Measurements from ENCODE around the gene NRARP.
A peak's percentile ranks its signal among the peaks of the same experiment; 100 is the strongest.

The NRARP gene

DNA sequence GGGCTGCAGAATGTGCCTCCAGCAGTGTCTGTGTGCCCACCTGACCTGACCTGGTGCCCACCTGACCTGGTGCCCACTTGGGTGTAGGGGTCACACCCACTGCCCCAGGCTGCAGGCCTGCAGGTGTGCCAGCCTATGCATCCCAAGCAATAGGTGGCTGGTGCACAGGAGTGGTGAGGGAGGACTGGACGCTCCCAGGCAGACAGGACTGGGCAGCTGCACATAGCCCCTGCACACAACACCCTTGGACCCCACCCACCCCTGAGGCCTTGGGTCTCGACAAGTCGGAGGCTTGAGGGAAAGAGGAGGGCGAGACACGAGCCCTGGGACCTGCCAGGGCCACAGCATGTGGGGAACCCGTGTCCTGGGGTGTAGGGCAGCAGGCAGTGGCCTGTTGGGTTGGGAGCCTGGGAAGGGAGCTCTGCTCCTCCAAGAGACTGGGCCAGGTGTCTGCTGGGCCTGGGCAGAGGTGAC lies 10.8 kb upstream of the NRARP start:
- H3K9me3 ChIP-seq (replicated peaks; ENCODE audit: insufficient read depth, low read length) = no peaks in the 10 kb centered on the region
- no peaks in the 10 kb centered on the region for H3K79me2 ChIP-seq (ENCODE audit: low read length)
- no peak for DNase-seq
- H2AFZ ChIP-seq (ENCODE audit: low read length) = no peak overlapping the region
- TF ChIP-seq EZH2phosphoT487 (IDR thresholded peaks at IDR 0.05; ENCODE audit: low read length) (no peak), EZH2 (optimal IDR thresholded peaks at IDR 0.05; ENCODE audit: low read depth, low read length) (no peak)
- TF ChIP-seq, protein P1, sequence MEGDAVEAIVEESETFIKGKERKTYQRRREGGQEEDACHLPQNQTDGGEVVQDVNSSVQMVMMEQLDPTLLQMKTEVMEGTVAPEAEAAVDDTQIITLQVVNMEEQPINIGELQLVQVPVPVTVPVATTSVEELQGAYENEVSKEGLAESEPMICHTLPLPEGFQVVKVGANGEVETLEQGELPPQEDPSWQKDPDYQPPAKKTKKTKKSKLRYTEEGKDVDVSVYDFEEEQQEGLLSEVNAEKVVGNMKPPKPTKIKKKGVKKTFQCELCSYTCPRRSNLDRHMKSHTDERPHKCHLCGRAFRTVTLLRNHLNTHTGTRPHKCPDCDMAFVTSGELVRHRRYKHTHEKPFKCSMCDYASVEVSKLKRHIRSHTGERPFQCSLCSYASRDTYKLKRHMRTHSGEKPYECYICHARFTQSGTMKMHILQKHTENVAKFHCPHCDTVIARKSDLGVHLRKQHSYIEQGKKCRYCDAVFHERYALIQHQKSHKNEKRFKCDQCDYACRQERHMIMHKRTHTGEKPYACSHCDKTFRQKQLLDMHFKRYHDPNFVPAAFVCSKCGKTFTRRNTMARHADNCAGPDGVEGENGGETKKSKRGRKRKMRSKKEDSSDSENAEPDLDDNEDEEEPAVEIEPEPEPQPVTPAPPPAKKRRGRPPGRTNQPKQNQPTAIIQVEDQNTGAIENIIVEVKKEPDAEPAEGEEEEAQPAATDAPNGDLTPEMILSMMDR (IDR thresholded peaks at IDR 0.05; ENCODE audit: low read length) = no peak
- no peak overlapping the region for H3K9ac ChIP-seq (ENCODE audit: low read length)
- no peaks in the 10 kb centered on the region for H3K9me2 ChIP-seq (replicated peaks; ENCODE audit: insufficient read depth, low read length)
- H3K4me3 ChIP-seq (ENCODE audit: low read length) = no peak overlapping the region
- H3F3A ChIP-seq (ENCODE audit: insufficient read depth, low read length) = no peaks in the 10 kb centered on the region
- H3K36me3 ChIP-seq (replicated peaks; ENCODE audit: insufficient read depth, low read length) = no peaks in the 10 kb centered on the region
- no peaks in the 10 kb centered on the region; the same call in 1 of the 2 replicates for H3K4me1 ChIP-seq (ENCODE audit: low read length)
- H3K27ac ChIP-seq (ENCODE audit: low read length) = no peak overlapping the region
- H3K27me3 ChIP-seq (replicated peaks; ENCODE audit: insufficient read depth, low read length) = peaks cover 43% of the 10 kb centered on the region
- H4K20me1 ChIP-seq (ENCODE audit: insufficient read depth, low read length) = no peaks in the 10 kb centered on the region
- H3K4me2 ChIP-seq (ENCODE audit: low read depth, low read length) = no peak overlapping the region

DNA sequence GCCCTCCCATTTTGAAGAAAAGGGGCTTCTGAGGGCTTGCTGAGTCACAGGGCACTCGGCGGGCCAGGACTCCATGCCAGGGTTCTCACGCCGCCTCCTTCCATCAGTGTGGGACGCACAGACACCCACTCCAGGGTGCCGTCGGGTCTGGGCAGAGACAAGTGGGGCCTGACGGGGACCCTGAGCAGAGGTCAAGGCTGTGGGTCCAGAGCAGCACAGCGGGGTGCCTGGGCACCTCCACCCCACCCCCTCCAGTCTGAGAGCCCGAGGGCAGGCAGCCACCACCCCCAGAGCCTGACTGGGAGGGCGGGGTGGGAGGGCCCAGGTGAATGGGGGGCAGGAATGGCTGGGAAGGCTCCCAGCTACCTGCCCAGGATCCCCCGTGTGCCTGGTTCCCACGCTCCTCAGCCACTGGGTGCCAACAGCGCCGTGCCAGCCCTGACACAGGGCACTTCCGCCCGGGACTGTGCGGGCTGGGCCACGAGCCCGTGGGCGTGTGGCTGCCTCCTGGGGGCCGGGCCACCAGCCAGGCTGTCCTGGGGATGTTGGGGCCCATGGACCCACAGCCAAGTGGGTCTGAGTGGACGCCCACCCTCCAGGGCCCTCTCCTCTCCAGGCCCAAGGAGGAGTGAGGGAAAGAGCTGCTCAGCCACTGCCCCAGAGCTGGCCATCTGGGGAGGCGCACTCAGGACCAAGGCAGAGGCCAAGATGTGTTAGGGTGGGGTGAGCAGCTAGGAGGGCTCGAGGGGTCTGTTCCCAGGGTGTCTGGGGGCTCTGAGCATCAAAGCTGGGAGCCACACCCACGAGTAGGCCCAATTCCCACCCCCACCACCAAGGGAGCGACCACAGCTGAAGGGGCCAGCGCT lies 10.1 kb upstream of the NRARP start:
- no peaks in the 10 kb centered on the region for H3K9me2 ChIP-seq (replicated peaks; ENCODE audit: insufficient read depth, low read length)
- H3K36me3 ChIP-seq (replicated peaks; ENCODE audit: insufficient read depth, low read length) = no peaks in the 10 kb centered on the region
- H3K9me3 ChIP-seq (replicated peaks; ENCODE audit: insufficient read depth, low read length) = no peaks in the 10 kb centered on the region
- H3K9ac ChIP-seq (ENCODE audit: low read length) = no peak overlapping the region
- DNase-seq = no peak
- no peaks in the 10 kb centered on the region; the same call in 1 of the 2 replicates for H3K4me1 ChIP-seq (ENCODE audit: low read length)
- no peaks in the 10 kb centered on the region for H3K79me2 ChIP-seq (ENCODE audit: low read length)
- no peaks in the 10 kb centered on the region for H4K20me1 ChIP-seq (ENCODE audit: insufficient read depth, low read length)
- TF ChIP-seq EZH2phosphoT487 (IDR thresholded peaks at IDR 0.05; ENCODE audit: low read length) = no peak
- TF ChIP-seq, protein P1 (IDR thresholded peaks at IDR 0.05; ENCODE audit: low read length) = no peak
- no peak overlapping the region for H3K4me2 ChIP-seq (ENCODE audit: low read depth, low read length)
- H2AFZ ChIP-seq (ENCODE audit: low read length) = no peak overlapping the region
- no peaks in the 10 kb centered on the region for H3F3A ChIP-seq (ENCODE audit: insufficient read depth, low read length)
- no peak overlapping the region for H3K4me3 ChIP-seq (ENCODE audit: low read length)
- H3K27me3 ChIP-seq (replicated peaks; ENCODE audit: insufficient read depth, low read length) = peaks cover 41% of the 10 kb centered on the region
- no peak overlapping the region for H3K27ac ChIP-seq (ENCODE audit: low read length)

DNA sequence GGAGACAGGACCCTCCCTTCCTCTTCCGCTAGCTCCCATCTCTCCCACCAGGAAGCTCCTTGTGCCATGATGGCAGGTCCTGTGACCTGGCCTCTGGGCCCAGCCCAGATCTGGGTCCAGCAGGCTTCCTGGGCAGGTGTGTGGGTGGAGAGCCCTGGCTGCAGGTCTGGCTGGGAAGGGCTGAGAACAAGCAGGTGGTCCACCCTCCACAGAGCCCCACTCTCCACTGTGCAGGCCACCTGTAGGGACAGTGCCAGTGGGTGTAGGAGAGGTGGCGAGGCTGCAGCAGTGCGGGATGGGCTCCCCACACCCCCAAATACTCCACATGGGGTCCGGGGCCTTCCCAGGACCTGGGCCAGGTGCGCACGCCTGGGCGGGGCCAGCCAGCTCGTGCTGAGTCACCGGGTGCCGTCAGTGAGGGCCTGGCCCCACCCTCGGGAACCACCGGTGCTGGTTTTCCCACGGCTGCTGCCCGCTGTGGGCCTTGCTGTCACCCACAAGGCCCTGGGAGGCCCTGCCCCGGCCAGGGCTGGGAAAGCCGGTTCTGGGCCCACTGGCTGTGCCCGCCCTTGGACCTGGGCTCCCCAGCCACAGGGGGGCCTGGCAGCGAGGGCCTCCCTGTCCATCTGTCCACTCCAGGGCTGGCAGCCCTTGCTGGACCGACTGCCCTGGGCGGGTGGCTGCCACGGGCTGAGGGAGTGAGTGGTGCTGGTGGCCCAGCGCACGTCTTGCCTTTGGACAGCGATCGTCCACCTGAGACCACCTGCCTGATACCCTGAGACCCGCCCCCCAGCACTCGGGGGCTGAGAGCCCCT lies 9.3 kb upstream of the NRARP start:
- no peaks in the 10 kb centered on the region for H3K36me3 ChIP-seq (replicated peaks; ENCODE audit: insufficient read depth, low read length)
- H3K9me2 ChIP-seq (replicated peaks; ENCODE audit: insufficient read depth, low read length) = no peaks in the 10 kb centered on the region
- no peaks in the 10 kb centered on the region for H4K20me1 ChIP-seq (ENCODE audit: insufficient read depth, low read length)
- no peaks in the 10 kb centered on the region; the same call in 1 of the 2 replicates for H3K4me1 ChIP-seq (ENCODE audit: low read length)
- no peaks in the 10 kb centered on the region for H3F3A ChIP-seq (ENCODE audit: insufficient read depth, low read length)
- peak overlapping the region; percentile 7; the same call in 1 of the 2 replicates for H3K4me2 ChIP-seq (ENCODE audit: low read depth, low read length)
- H2AFZ ChIP-seq (ENCODE audit: low read length) = no peak overlapping the region
- H3K27ac ChIP-seq (ENCODE audit: low read length) = no peak overlapping the region
- no peaks in the 10 kb centered on the region for H3K79me2 ChIP-seq (ENCODE audit: low read length)
- no peak overlapping the region for H3K4me3 ChIP-seq (ENCODE audit: low read length)
- no peaks in the 10 kb centered on the region for H3K9me3 ChIP-seq (replicated peaks; ENCODE audit: insufficient read depth, low read length)
- peaks cover 41% of the 10 kb centered on the region for H3K27me3 ChIP-seq (replicated peaks; ENCODE audit: insufficient read depth, low read length)
- TF ChIP-seq, protein P1 (IDR thresholded peaks at IDR 0.05; ENCODE audit: low read length) = no peak
- no peak for TF ChIP-seq EZH2 (optimal IDR thresholded peaks at IDR 0.05; ENCODE audit: low read depth, low read length)
- no peak overlapping the region for H3K9ac ChIP-seq (ENCODE audit: low read length)
- no peak for DNase-seq
